ENCODE results near the gene HSPA2. TPM values are rescaled to one million over a fixed set of nuclear protein-coding genes. Genes with fewer than 3 reads are reported as not detected.

HSPA2 gene
- total and polyA plus RNA-seq, 3 experiments from 2014 or later: 0.87 to 1.9 (median 1.9) TPM

GRCh38 chr14:64507376-64508156 is 33.0 kb upstream of the HSPA2 start:
- Mint-ChIP-seq H3K27ac (peak overlapping the region; percentile 48 to 98 (median 97)), H3K4me3 (peak overlapping the region; percentile 93 to 99 (median 94)), H3K36me3 (peaks cover 0 to 36% (median 4%) of the 10 kb centered on the region in 3 donors), H3K27me3 (peaks cover 0 to 4% of the 10 kb centered on the region in 2 donors), H3K4me1 (peaks cover 67 to 79% (median 72%) of the 10 kb centered on the region in 3 donors), H3K9me3 (peaks cover 0 to 2% (median 0%) of the 10 kb centered on the region in 5 donors)
- H3K27ac ChIP-seq (ENCODE audit: low read depth, low read length): no peak overlapping the region
- CTCF ChIA-PET: interaction anchor here (0.7 to 2.8 kb wide), 4 partner anchors 16 to 164 kb away, joined by 3 to 7 read pairs (median 4); partner anchors contain the start of gene HSPA2
- H3K36me3 ChIP-seq (ENCODE audit: insufficient read depth, low read length): no peaks in the 10 kb centered on the region
- H3K4me1 ChIP-seq (ENCODE audit: insufficient read depth, low read length): peaks cover 59% of the 10 kb centered on the region
- peak overlapping the region; percentile 77 for H3K4me3 ChIP-seq (ENCODE audit: low read length)
- no peaks in the 10 kb centered on the region for H3K27me3 ChIP-seq (ENCODE audit: insufficient read depth, low read length, poor library complexity, severe bottlenecking)
- POLR2A ChIA-PET: no interaction called here
- DNase-seq: no peak
- no peaks in the 10 kb centered on the region for H3K9me3 ChIP-seq (ENCODE audit: low read length)

GRCh38 chr14:64508215-64508776 is 32.2 kb upstream of the HSPA2 start:
- Mint-ChIP-seq H3K9me3 (peaks cover 0 to 2% (median 0%) of the 10 kb centered on the region in 5 donors), H3K27me3 (peaks cover 0 to 4% of the 10 kb centered on the region in 2 donors), H3K27ac (peak overlapping the region; percentile 47 to 98 (median 92)), H3K4me3 (peak overlapping the region; percentile 28 to 99 (median 94)), H3K36me3 (peaks cover 0 to 31% (median 0%) of the 10 kb centered on the region in 3 donors), H3K4me1 (peaks cover 74 to 83% (median 74%) of the 10 kb centered on the region in 3 donors)
- CTCF ChIA-PET: interaction anchor here (0.6 to 3.2 kb wide), 11 partner anchors 11 to 164 kb away, joined by 3 to 27 read pairs (median 4); partner anchors contain the start of gene HSPA2
- POLR2A ChIA-PET: interaction anchor here (0.6 kb wide), 1 partner anchor 12 kb away, joined by 3 read pairs; no protein-coding TSS in a partner anchor
- peaks cover 66% of the 10 kb centered on the region for H3K4me1 ChIP-seq (ENCODE audit: insufficient read depth, low read length)
- DNase-seq: no peak
- H3K9me3 ChIP-seq (ENCODE audit: low read length): no peaks in the 10 kb centered on the region
- no peaks in the 10 kb centered on the region for H3K36me3 ChIP-seq (ENCODE audit: insufficient read depth, low read length)
- H3K4me3 ChIP-seq (ENCODE audit: low read length): no peak overlapping the region
- H3K27me3 ChIP-seq (ENCODE audit: insufficient read depth, low read length, poor library complexity, severe bottlenecking): no peaks in the 10 kb centered on the region
- H3K27ac ChIP-seq (ENCODE audit: low read depth, low read length): no peak overlapping the region

- Histone ChIP-seq H3K36me3 (ENCODE audit: insufficient read depth, low read length) (no peaks in the 10 kb centered on the region), H3K9me3 (ENCODE audit: low read length) (no peaks in the 10 kb centered on the region), H3K4me1 (ENCODE audit: insufficient read depth, low read length) (peaks cover 69% of the 10 kb centered on the region), H3K27me3 (ENCODE audit: insufficient read depth, low read length, poor library complexity, severe bottlenecking) (no peaks in the 10 kb centered on the region), H3K27ac (ENCODE audit: low read depth, low read length) (no peak overlapping the region), H3K4me3 (ENCODE audit: low read length) (no peak overlapping the region)
- Mint-ChIP-seq H3K4me1 (peaks cover 80 to 90% (median 82%) of the 10 kb centered on the region in 3 donors), H3K4me3 (peak overlapping the region; percentile 17 to 94 (median 52)), H3K27me3 (peaks cover 0 to 1% of the 10 kb centered on the region in 2 donors), H3K9me3 (no peaks in the 10 kb centered on the region), H3K36me3 (peaks cover 0 to 30% (median 2%) of the 10 kb centered on the region in 3 donors), H3K27ac (peak overlapping the region; percentile 14 to 97 (median 82))
- CTCF ChIA-PET: interaction anchor here (0.7 to 3.2 kb wide), 9 partner anchors 12 to 129 kb away, joined by 3 to 27 read pairs (median 4); partner anchors contain the start of gene HSPA2
- no peak for DNase-seq
- POLR2A ChIA-PET: interaction anchor here (0.7 kb wide), 1 partner anchor 14 kb away, joined by 3 read pairs; no protein-coding TSS in a partner anchor
Observed at GRCh38 chr14:64509036-64509435, 31.5 kb upstream of the HSPA2 start.

GRCh38 chr14:64510825-64511671 is 29.5 kb upstream of the HSPA2 start:
- Mint-ChIP-seq H3K9me3 (no peaks in the 10 kb centered on the region), H3K4me1 (peaks cover 86 to 98% (median 97%) of the 10 kb centered on the region in 3 donors), H3K27ac (peak overlapping the region; percentile 69 to 97 (median 86)), H3K36me3 (peaks cover 0 to 20% (median 2%) of the 10 kb centered on the region in 3 donors), H3K27me3 (no peaks in the 10 kb centered on the region), H3K4me3 (peak overlapping the region; percentile 25 to 58 (median 44))
- Histone ChIP-seq H3K36me3 (ENCODE audit: insufficient read depth, low read length) (no peaks in the 10 kb centered on the region), H3K27me3 (ENCODE audit: insufficient read depth, low read length, poor library complexity, severe bottlenecking) (no peaks in the 10 kb centered on the region), H3K9me3 (ENCODE audit: low read length) (no peaks in the 10 kb centered on the region), H3K4me3 (ENCODE audit: low read length) (peak overlapping the region; percentile 33), H3K27ac (ENCODE audit: low read depth, low read length) (peak overlapping the region; percentile 40), H3K4me1 (ENCODE audit: insufficient read depth, low read length) (peaks cover 80% of the 10 kb centered on the region)
- ChIA-PET CTCF (interaction anchor here (0.7 to 3.2 kb wide), 28 partner anchors 9 to 208 kb away, joined by 3 to 28 read pairs (median 4); no protein-coding TSS in a partner anchor), POLR2A (interaction anchor here (1.0 to 1.8 kb wide), 2 partner anchors 9 to 15 kb away, joined by 6 to 13 read pairs; no protein-coding TSS in a partner anchor)
- peak; percentile 55 to 77 (median 63) for DNase-seq

- H3K36me3 ChIP-seq (ENCODE audit: insufficient read depth, low read length): no peaks in the 10 kb centered on the region
- no peak overlapping the region for H3K27ac ChIP-seq (ENCODE audit: low read depth, low read length)
- no peak for DNase-seq
- H3K9me3 ChIP-seq (ENCODE audit: low read length): no peaks in the 10 kb centered on the region
- Mint-ChIP-seq H3K9me3 (no peaks in the 10 kb centered on the region), H3K27me3 (no peaks in the 10 kb centered on the region), H3K36me3 (peaks cover 0 to 28% (median 2%) of the 10 kb centered on the region in 3 donors), H3K4me3 (no peak overlapping the region), H3K4me1 (peaks cover 84 to 97% (median 95%) of the 10 kb centered on the region in 3 donors), H3K27ac (no peak overlapping the region)
- CTCF ChIA-PET: no interaction called here
- H3K27me3 ChIP-seq (ENCODE audit: insufficient read depth, low read length, poor library complexity, severe bottlenecking): no peaks in the 10 kb centered on the region
- no peak overlapping the region for H3K4me3 ChIP-seq (ENCODE audit: low read length)
- POLR2A ChIA-PET: no interaction called here
- H3K4me1 ChIP-seq (ENCODE audit: insufficient read depth, low read length): peaks cover 74% of the 10 kb centered on the region
Observed at GRCh38 chr14:64513271-64513670, 27.3 kb upstream of the HSPA2 start.

GRCh38 chr14:64515053-64515452 is 25.5 kb upstream of the HSPA2 start:
- peaks cover 0 to 30% (median 2%) of the 10 kb centered on the region in 3 donors for H3K36me3 Mint-ChIP-seq
- POLR2A ChIA-PET: interaction anchor here (0.8 kb wide), 1 partner anchor 10 kb away, joined by 4 read pairs; the partner anchor contains the start of gene ZBTB1
- H3K4me1 ChIP-seq (ENCODE audit: insufficient read depth, low read length): peaks cover 59% of the 10 kb centered on the region

GRCh38 chr14:64516969-64517368 is 23.6 kb upstream of the HSPA2 start:
- Histone ChIP-seq H3K36me3 (ENCODE audit: insufficient read depth, low read length) (peaks cover 6% of the 10 kb centered on the region), H3K4me1 (ENCODE audit: insufficient read depth, low read length) (peaks cover 39% of the 10 kb centered on the region), H3K9me3 (ENCODE audit: low read length) (no peaks in the 10 kb centered on the region), H3K27me3 (ENCODE audit: insufficient read depth, low read length, poor library complexity, severe bottlenecking) (no peaks in the 10 kb centered on the region), H3K27ac (ENCODE audit: low read depth, low read length) (no peak overlapping the region), H3K4me3 (ENCODE audit: low read length) (no peak overlapping the region)
- CTCF ChIA-PET: interaction anchor here (1.1 to 3.3 kb wide), 2 partner anchors 87 to 93 kb away, joined by 3 to 16 read pairs; no protein-coding TSS in a partner anchor
- Mint-ChIP-seq H3K27me3 (no peaks in the 10 kb centered on the region), H3K9me3 (no peaks in the 10 kb centered on the region), H3K27ac (peak overlapping the region in 5 of 8 donors; percentile 8 to 62 (median 36)), H3K36me3 (peaks cover 0 to 26% (median 2%) of the 10 kb centered on the region in 3 donors), H3K4me1 (peaks cover 65 to 78% (median 66%) of the 10 kb centered on the region in 3 donors), H3K4me3 (peak overlapping the region in 4 of 7 donors; percentile 29 to 48 (median 32))
- POLR2A ChIA-PET: no interaction called here
- no peak for DNase-seq

More at GRCh38 chr14:64515053-64515452, 25.5 kb upstream of the HSPA2 start:
- Histone ChIP-seq H3K36me3 (ENCODE audit: insufficient read depth, low read length) (no peaks in the 10 kb centered on the region), H3K9me3 (ENCODE audit: low read length) (no peaks in the 10 kb centered on the region), H3K27ac (ENCODE audit: low read depth, low read length) (no peak overlapping the region), H3K4me3 (ENCODE audit: low read length) (no peak overlapping the region), H3K27me3 (ENCODE audit: insufficient read depth, low read length, poor library complexity, severe bottlenecking) (no peaks in the 10 kb centered on the region)
- CTCF ChIA-PET: interaction anchor here (1.6 to 3.3 kb wide), 2 partner anchors 85 to 122 kb away, joined by 5 to 16 read pairs; no protein-coding TSS in a partner anchor
- peak overlapping the region in 1 of 7 donors; percentile 11 for H3K4me3 Mint-ChIP-seq
- H3K27ac Mint-ChIP-seq: no peak overlapping the region
- H3K4me1 Mint-ChIP-seq: peaks cover 73 to 91% (median 86%) of the 10 kb centered on the region in 3 donors
- H3K9me3 Mint-ChIP-seq: no peaks in the 10 kb centered on the region
- no peaks in the 10 kb centered on the region for H3K27me3 Mint-ChIP-seq
- DNase-seq: no peak

Data from CD8-positive, alpha-beta memory T cell (primary cell).